ENCODE data around the gene COL13A1. TPM values are rescaled to one million over a fixed set of nuclear protein-coding genes. Genes with fewer than 3 reads are reported as not detected.

COL13A1 gene
- total and polyA plus RNA-seq, 2 donors, result 0.19 to 0.96 TPM

DNA sequence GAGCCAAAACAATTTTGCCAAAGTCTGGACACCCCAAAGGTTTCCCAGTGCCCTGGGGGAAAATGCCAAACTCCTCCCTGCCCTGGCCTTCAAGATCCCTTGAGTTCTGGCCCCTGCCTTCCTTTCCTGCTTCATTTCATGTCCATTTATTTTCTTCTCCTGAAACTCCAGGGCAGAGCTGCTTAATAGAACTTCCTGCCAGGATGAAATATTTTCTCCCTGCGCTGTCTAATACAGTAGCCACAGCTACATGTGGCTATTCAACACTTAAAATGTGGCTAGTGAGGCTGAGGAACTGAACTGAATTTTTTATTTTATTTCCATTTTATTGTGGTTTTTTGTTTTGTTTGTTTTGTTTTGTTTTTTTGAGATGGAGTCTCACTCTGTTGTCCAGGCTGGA is 49.6 kb downstream of the COL13A1 start:
- no peak overlapping the region for H3K4me3 ChIP-seq (ENCODE audit: low read length in 2 of 2)
- peaks cover 0 to 11% of the 10 kb centered on the region in 2 donors for H3K27me3 ChIP-seq (ENCODE audit: control insufficient read depth in 2 of 2, insufficient read depth in 1 of 2, low read length in 1 of 2)
- H3K27ac ChIP-seq (ENCODE audit: low read depth in 1 of 2, low read length in 1 of 2), result no peak overlapping the region
- WGBS, result 98% methylated on average over 1 of the region's 1 CpG
- DNase-seq (ENCODE audit: low read depth in 6 of 9, low spot score in 9 of 9), result no peak
- no peaks in the 10 kb centered on the region for H3K9me3 ChIP-seq (ENCODE audit: control insufficient read depth in 2 of 2, insufficient read depth in 1 of 2, low read length in 1 of 2)
- peaks cover 5 to 17% of the 10 kb centered on the region in 2 donors for H3K4me1 ChIP-seq (ENCODE audit: control insufficient read depth in 2 of 2, insufficient read depth in 2 of 2, low read length in 2 of 2)
- H3K36me3 ChIP-seq (ENCODE audit: control insufficient read depth in 2 of 2, insufficient read depth in 2 of 2, low read length in 1 of 2), result no peaks in the 10 kb centered on the region

DNA sequence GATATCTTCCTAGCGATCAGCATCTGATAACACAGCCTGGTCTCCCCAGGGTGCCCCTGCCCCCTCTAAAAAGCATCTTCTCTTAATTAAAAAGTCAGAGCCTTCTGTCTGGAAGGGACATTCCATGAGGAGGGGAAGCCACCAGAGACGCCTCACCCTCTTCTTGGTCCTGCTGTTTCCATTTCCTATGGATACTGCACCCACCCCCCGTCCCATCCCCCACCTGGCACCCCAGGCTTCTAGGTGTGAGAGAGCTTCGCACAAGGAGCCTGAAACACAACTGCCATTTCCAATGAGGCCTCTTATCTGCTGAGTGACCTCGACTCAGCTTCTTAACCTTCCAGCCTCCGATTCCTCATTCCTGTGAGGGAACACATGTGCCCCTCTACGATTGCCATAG is 51.4 kb downstream of the COL13A1 start:
- no peak overlapping the region for H3K27ac ChIP-seq (ENCODE audit: low read depth in 1 of 2, low read length in 1 of 2)
- H3K4me3 ChIP-seq (ENCODE audit: low read length in 2 of 2), result no peak overlapping the region
- peaks cover 0 to 10% of the 10 kb centered on the region in 2 donors for H3K4me1 ChIP-seq (ENCODE audit: control insufficient read depth in 2 of 2, insufficient read depth in 2 of 2, low read length in 2 of 2)
- peaks cover 0 to 5% of the 10 kb centered on the region in 2 donors for H3K27me3 ChIP-seq (ENCODE audit: control insufficient read depth in 2 of 2, insufficient read depth in 1 of 2, low read length in 1 of 2)
- 88% methylated on average over 7 of the region's 7 CpGs for WGBS
- H3K36me3 ChIP-seq (ENCODE audit: control insufficient read depth in 2 of 2, insufficient read depth in 2 of 2, low read length in 1 of 2), result no peaks in the 10 kb centered on the region
- no peaks in the 10 kb centered on the region for H3K9me3 ChIP-seq (ENCODE audit: control insufficient read depth in 2 of 2, insufficient read depth in 1 of 2, low read length in 1 of 2)
- DNase-seq (ENCODE audit: low read depth in 6 of 9, low spot score in 9 of 9), result no peak

DNA sequence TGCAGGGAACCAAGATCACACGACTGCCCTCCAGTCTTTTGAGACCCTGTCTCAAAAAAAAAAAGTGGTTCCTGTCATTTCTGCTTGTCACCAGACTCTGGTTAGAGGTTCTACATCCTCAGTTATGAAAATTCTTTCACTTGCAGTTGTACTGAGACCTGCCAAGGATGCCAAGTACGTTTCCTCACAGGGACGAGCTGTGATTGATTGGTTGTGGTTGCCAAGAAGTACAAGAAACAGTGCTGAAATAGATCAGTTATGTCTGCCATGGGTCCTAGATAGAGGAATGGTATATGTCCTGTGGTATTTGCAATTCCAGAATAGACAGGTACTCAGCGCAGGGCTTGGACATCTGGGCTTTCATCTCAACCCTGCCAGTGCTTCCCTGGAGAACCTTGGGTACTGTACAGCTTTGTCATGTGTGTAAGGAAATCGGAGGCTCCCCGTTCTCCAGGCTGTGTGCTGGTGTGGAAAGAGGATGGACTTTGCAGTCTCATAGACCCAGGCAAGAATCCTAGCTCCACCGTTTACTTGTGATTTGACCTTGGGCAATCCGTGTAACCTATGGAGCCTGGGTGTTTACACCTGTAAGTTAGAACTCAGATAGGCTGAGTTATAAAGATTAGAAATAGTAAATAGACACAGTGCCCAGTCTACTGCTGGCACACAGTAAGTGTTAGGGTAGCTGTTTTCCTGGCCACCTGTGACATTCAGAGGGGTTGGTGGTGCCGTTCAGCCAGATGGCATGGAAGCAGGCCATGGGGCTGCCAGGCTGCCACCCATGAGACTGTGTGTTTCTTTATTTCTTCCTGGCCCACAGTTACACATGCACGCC is 53.0 kb downstream of the COL13A1 start:
- Histone ChIP-seq H3K27me3 (ENCODE audit: control insufficient read depth in 2 of 2, insufficient read depth in 1 of 2, low read length in 1 of 2) (peaks cover 0 to 5% of the 10 kb centered on the region in 2 donors), H3K9me3 (ENCODE audit: control insufficient read depth in 2 of 2, insufficient read depth in 1 of 2, low read length in 1 of 2) (no peaks in the 10 kb centered on the region), H3K36me3 (ENCODE audit: control insufficient read depth in 2 of 2, insufficient read depth in 2 of 2, low read length in 1 of 2) (no peaks in the 10 kb centered on the region), H3K4me1 (ENCODE audit: control insufficient read depth in 2 of 2, insufficient read depth in 2 of 2, low read length in 2 of 2) (peaks cover 0 to 26% of the 10 kb centered on the region in 2 donors), H3K4me3 (ENCODE audit: low read length in 2 of 2) (no peak overlapping the region), H3K27ac (ENCODE audit: low read depth in 1 of 2, low read length in 1 of 2) (no peak overlapping the region)
- DNase-seq (ENCODE audit: low read depth in 6 of 9, low spot score in 9 of 9), result no peak
- WGBS, result 87% methylated on average over 10 of the region's 10 CpGs

DNA sequence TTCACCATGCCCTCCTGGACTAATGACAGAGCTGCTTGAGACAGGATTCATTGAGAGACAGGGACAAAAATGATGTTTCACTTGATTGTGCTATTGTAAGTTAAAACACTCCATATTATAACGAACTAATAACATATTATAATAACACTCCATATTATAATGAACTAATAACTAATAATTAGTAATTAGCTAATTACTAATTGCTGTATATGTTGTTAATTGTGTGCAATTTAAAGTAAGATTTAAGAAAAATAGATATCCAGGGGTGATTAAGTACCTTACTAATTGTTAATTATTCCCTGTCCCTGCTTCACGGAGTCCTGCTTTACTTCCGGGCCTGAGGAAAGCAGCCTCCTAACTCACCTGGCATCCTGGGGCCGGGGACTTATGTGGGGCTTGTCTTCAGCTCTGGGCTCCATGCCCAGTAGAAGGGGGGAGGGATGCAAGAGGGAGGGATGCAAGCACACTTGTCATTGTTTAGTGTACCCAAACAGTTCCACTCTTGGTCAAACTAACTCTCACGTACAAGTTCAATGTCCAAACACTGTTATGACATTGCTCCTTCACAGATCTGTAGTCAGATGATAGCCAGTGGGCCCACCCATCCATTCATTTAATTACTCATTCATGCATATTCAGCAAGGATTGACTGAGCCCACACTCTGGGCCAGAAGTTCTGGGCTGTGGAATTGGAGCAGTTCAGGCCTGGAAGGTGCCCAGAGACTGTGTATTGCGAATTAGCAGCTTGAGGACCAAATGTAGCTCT is 53.8 kb downstream of the COL13A1 start:
- Histone ChIP-seq H3K4me1 (ENCODE audit: control insufficient read depth in 2 of 2, insufficient read depth in 2 of 2, low read length in 2 of 2) (peaks cover 4 to 34% of the 10 kb centered on the region in 2 donors), H3K27me3 (ENCODE audit: control insufficient read depth in 2 of 2, insufficient read depth in 1 of 2, low read length in 1 of 2) (peaks cover 0 to 5% of the 10 kb centered on the region in 2 donors), H3K9me3 (ENCODE audit: control insufficient read depth in 2 of 2, insufficient read depth in 1 of 2, low read length in 1 of 2) (no peaks in the 10 kb centered on the region), H3K36me3 (ENCODE audit: control insufficient read depth in 2 of 2, insufficient read depth in 2 of 2, low read length in 1 of 2) (no peaks in the 10 kb centered on the region), H3K27ac (ENCODE audit: low read depth in 1 of 2, low read length in 1 of 2) (no peak overlapping the region), H3K4me3 (ENCODE audit: low read length in 2 of 2) (no peak overlapping the region)
- 92% methylated on average over 6 of the region's 6 CpGs for WGBS
- no peak for DNase-seq (ENCODE audit: low read depth in 6 of 9, low spot score in 9 of 9)

DNA sequence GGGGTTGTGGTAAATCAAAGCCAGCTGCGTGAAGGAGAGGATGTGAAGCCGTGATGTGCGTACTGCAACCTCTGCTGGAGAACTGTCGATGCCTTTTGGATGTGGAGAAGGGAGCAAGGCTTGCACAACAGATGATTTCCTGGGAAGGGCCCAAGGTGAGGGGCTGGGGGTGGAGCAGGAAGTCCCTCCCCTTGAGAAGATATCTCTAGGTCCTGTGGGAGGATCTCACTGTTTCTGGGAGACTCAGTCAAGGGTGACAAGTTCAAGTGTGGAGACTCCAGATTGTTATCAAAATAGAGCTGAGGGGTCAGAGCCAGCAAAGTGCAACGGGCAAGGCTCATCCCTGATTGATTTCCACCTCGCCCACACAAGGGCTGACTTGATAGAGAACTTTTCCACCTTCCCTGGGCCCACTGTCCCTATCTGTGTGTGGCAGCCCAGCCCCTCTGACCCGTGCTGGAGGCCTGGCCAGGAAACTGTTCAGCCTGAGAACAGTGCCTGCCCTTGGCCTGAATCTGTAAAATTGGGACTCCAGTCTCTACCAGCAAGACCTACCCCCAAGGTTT is 55.0 kb downstream of the COL13A1 start:
- 71% methylated on average over 7 of the region's 7 CpGs for WGBS
- Histone ChIP-seq H3K27me3 (ENCODE audit: control insufficient read depth in 2 of 2, insufficient read depth in 1 of 2, low read length in 1 of 2) (peaks cover 0 to 5% of the 10 kb centered on the region in 2 donors), H3K9me3 (ENCODE audit: control insufficient read depth in 2 of 2, insufficient read depth in 1 of 2, low read length in 1 of 2) (no peaks in the 10 kb centered on the region)

DNA sequence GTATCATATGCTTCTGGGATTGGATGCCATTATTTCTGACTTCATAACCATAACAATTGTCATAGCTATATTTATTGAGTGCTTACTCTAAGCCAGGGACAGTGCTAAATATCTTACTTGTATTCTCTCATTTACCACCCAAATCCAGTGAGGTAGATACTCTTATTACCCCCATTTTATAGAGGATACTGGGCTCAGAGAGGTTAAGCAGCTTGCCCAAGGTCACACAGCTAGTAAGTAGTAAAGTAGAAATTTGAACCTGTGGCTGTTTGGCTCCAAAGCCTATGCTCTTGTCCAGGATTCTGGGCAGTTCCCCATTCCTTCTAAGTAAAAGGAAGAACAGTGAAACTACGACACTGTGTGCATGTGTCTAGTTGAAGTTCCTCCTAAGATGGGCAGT is 56.5 kb downstream of the COL13A1 start:
- H3K4me1 ChIP-seq (ENCODE audit: control insufficient read depth in 2 of 2, insufficient read depth in 2 of 2, low read length in 2 of 2), result peaks cover 5 to 49% of the 10 kb centered on the region in 2 donors
- WGBS, result 89% methylated on average over 1 of the region's 1 CpG

More for the DNA sequence above, 55.0 kb downstream of the COL13A1 start:
- Histone ChIP-seq H3K4me1 (ENCODE audit: control insufficient read depth in 2 of 2, insufficient read depth in 2 of 2, low read length in 2 of 2) (peaks cover 5 to 45% of the 10 kb centered on the region in 2 donors), H3K36me3 (ENCODE audit: control insufficient read depth in 2 of 2, insufficient read depth in 2 of 2, low read length in 1 of 2) (no peaks in the 10 kb centered on the region), H3K27ac (ENCODE audit: low read depth in 1 of 2, low read length in 1 of 2) (no peak overlapping the region), H3K4me3 (ENCODE audit: low read length in 2 of 2) (no peak overlapping the region)
- DNase-seq (ENCODE audit: low read depth in 6 of 9, low spot score in 9 of 9), result no peak

DNA sequence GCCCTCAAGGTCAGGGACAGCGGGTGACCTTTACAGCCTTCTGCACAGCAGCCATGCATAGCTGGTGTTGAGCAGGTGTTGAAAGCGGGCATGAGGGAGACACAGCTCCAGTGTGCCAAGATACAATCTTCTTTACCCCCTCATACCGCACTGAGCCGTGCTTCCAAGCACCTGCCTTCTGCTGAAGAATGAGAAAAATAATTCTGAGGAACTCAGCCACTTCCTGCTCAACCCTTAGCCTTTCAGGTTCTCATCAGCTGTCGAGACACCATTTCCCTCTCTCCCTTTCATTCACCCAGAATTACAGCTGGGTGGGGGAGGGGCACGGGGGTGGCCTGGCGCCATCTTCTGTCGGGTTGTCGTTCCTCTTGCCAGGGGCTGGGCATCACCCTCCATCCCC is 58.6 kb downstream of the COL13A1 start:
- WGBS, result 21% methylated on average over 9 of the region's 9 CpGs
- Histone ChIP-seq H3K4me3 (ENCODE audit: low read length in 2 of 2) (no peak overlapping the region), H3K9me3 (ENCODE audit: control insufficient read depth in 2 of 2, insufficient read depth in 1 of 2, low read length in 1 of 2) (no peaks in the 10 kb centered on the region), H3K27ac (ENCODE audit: low read depth in 1 of 2, low read length in 1 of 2) (peak overlapping the region in 1 of 2 donors; percentile 63), H3K4me1 (ENCODE audit: control insufficient read depth in 2 of 2, insufficient read depth in 2 of 2, low read length in 2 of 2) (peaks cover 5 to 49% of the 10 kb centered on the region in 2 donors), H3K27me3 (ENCODE audit: control insufficient read depth in 2 of 2, insufficient read depth in 1 of 2, low read length in 1 of 2) (peaks cover 0 to 11% of the 10 kb centered on the region in 2 donors), H3K36me3 (ENCODE audit: control insufficient read depth in 2 of 2, insufficient read depth in 2 of 2, low read length in 1 of 2) (no peaks in the 10 kb centered on the region)
- DNase-seq (ENCODE audit: low read depth in 6 of 9, low spot score in 9 of 9), result peak in 8 of 9 donors; percentile 16 to 80 (median 60)

More for the DNA sequence above, 56.5 kb downstream of the COL13A1 start:
- no peak for DNase-seq (ENCODE audit: low read depth in 6 of 9, low spot score in 9 of 9)
- Histone ChIP-seq H3K36me3 (ENCODE audit: control insufficient read depth in 2 of 2, insufficient read depth in 2 of 2, low read length in 1 of 2) (no peaks in the 10 kb centered on the region), H3K9me3 (ENCODE audit: control insufficient read depth in 2 of 2, insufficient read depth in 1 of 2, low read length in 1 of 2) (no peaks in the 10 kb centered on the region), H3K4me3 (ENCODE audit: low read length in 2 of 2) (no peak overlapping the region), H3K27me3 (ENCODE audit: control insufficient read depth in 2 of 2, insufficient read depth in 1 of 2, low read length in 1 of 2) (peaks cover 0 to 2% of the 10 kb centered on the region in 2 donors), H3K27ac (ENCODE audit: low read depth in 1 of 2, low read length in 1 of 2) (no peak overlapping the region)

DNA sequence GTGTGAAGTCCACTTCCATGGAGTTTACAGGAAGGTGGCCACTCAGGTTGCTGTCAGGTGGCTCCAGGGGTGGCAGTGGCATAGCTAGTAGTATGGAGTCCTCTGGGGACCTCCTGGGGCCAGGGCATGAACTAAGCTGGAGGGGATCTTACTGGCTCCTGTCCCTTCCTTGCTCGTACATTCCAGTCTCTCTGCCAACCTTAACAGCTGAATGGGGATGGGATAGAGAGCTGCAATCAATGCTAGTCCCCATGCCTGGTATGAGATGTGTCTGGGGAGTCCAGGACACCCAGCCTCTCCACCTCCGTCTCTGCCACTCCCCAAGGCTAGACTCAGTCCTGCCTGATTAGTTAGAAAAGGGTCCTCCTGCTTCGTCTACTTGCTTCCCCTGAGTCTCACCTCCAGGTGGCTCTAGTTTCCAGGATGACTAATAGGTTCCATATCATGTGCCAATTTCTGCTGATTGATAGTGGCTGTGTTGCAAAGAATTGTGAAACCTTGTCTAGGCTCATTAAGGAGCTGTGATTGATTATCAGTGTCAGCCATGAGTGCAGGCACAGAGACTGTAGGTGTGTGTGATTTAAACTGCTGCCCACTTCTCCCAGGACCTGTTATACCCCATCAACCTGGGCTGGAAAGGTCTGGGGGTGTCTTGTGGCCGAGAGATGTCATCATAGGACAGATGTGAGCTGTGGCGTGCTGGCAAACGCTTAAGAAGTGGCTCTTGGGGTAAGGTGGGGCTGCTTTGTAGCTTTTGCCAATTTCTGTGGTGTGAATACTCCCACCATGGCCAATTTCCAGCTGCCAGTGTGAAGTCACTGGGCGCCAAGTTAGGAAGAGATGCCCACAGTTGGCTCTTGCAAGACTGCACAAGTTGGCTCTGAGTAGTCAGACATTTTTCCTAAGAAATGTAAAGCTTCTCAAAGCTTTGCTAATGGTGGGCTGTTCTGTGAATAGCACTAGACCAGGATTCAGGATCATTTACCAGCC is 59.8 kb downstream of the COL13A1 start:
- no peak overlapping the region for H3K27ac ChIP-seq (ENCODE audit: low read depth in 1 of 2, low read length in 1 of 2)
- no peaks in the 10 kb centered on the region for H3K9me3 ChIP-seq (ENCODE audit: control insufficient read depth in 2 of 2, insufficient read depth in 1 of 2, low read length in 1 of 2)
- 68% methylated on average over 7 of the region's 7 CpGs for WGBS
- peaks cover 0 to 16% of the 10 kb centered on the region in 2 donors for H3K27me3 ChIP-seq (ENCODE audit: control insufficient read depth in 2 of 2, insufficient read depth in 1 of 2, low read length in 1 of 2)
- peak in 2 of 9 donors; percentile 20 to 29 for DNase-seq (ENCODE audit: low read depth in 6 of 9, low spot score in 9 of 9)
- H3K4me3 ChIP-seq (ENCODE audit: low read length in 2 of 2), result no peak overlapping the region
- H3K4me1 ChIP-seq (ENCODE audit: control insufficient read depth in 2 of 2, insufficient read depth in 2 of 2, low read length in 2 of 2), result peaks cover 5 to 50% of the 10 kb centered on the region in 2 donors
- H3K36me3 ChIP-seq (ENCODE audit: control insufficient read depth in 2 of 2, insufficient read depth in 2 of 2, low read length in 1 of 2), result no peaks in the 10 kb centered on the region

Measured in thymus (tissue), 11 donors.